ENCODE results near the gene TRPM3.
"Not testable (repeated sequence)": the region's sequence is repeated elsewhere in the genome, so short reads cannot be mapped to it uniquely, and the experiment has no call there.

The TRPM3 gene

GRCh38 chr9:70773579-70773978, 347.8 kb downstream of the TRPM3 start:
- no peak for DNase-seq (ENCODE audit: low read depth in 2 of 2, low spot score in 1 of 2)

DNA sequence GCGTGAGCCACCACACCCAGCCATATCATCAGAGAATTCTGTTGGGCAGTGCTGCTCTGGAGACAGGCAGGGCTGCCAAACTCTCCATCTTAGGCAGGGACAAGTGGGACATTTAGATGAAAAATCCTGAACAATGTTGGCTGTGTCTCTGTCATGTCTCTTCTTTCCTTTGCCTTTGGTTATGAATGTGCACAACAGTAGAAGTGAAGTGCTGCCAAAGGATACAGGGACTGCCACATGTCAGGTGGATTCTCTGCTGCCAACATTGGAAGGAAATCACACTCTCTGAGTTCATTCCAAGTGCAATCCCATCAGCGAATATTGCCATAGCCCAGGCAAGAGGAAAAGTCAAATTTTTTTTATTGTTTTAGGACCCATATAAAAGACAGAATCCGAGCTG, 348.8 kb downstream of the TRPM3 start:
- no peak for DNase-seq (ENCODE audit: low read depth in 2 of 2, low spot score in 1 of 2)

- no peak for DNase-seq (ENCODE audit: low read depth in 2 of 2, low spot score in 1 of 2)
These were observed 355.5 kb downstream of the TRPM3 start for GRCh38 chr9:70765946-70766345.

DNA sequence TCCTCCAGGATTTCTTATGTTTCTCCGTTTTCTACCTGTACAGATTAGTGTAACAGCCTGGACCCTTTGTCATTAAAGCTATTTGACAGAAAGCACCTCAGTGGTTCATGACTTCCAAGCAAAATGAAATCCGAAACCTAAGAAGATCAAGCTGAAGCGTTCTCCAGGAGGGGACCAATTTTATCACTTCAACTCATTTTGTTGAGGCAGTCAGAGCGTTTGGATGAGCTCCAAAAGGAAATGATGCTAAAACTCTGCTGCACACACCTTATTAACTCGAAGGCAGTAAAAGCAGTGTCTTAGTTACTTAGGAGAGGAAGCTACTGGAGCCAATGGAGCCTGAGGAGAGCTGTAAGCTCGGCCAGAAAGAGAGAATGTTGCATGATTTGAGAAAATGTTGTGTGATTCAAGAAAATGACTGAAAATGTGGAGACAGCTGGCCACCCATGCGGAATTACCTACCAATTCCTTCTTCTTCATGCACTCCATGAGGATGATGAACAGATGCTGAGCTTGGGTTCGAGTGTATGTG, 360.2 kb downstream of the TRPM3 start:
- DNase-seq (ENCODE audit: low read depth in 2 of 2, low spot score in 1 of 2) = no peak

DNA sequence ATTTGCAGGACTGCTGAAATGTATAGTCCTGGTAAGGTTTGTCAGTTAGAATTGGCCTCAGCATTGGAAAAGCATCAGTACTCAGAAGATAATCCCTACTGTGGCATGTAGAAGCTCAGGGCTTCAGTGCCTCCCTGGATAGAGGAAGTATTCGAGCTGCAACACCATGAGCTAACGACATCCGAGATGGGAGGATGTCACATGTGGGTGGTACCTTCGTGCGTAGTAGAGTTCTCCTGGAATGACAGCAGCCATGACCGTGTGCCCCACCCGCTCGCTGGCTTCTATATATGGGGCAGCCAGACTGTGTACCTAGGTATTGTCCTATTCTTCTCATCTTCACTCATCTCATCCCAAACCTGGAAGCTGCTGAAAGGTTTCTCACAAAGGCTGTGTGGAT, 361.2 kb downstream of the TRPM3 start:
- DNase-seq (ENCODE audit: low read depth in 2 of 2, low spot score in 1 of 2) = no peak

DNA sequence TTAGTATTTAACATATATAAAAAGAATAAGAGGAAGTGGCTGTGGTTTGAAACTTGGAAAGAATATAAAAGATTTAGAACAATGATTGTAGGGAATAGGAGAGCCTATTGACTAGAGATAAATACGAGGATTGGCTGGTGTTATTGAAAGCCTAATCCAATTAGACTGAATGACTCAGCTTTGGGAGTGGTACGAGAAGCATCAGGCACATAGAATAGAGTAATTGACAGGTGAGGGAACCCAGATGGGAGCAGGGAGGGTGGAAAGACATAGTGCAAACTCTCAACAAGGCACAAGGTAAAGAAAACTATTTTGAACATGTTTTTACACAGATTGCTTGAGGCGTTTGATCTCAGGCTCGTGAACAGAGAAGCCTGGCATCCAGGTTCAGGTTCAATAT, 368.1 kb downstream of the TRPM3 start:
- DNase-seq (ENCODE audit: low read depth in 2 of 2, low spot score in 1 of 2) = no peak

DNA sequence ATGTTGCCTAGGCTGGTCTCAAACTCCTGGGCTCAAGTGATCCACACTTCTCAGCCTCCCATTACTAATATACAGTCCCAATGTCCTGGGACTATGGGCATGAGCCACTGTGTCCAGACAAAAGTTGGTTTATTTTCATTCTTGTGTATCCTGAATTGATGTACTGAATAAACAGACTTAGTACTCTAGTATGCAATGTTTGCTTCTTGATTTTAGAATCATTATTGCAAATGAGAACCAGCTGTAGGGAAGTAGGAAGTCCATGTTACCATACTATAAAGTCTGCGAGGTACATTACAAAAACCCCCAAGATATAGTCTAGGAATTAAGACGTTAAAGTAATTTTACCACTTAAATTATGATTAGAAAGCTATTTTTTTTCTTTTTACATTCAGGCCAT, 372.4 kb downstream of the TRPM3 start:
- no peak for DNase-seq (ENCODE audit: low read depth in 2 of 2, low spot score in 1 of 2)

DNA sequence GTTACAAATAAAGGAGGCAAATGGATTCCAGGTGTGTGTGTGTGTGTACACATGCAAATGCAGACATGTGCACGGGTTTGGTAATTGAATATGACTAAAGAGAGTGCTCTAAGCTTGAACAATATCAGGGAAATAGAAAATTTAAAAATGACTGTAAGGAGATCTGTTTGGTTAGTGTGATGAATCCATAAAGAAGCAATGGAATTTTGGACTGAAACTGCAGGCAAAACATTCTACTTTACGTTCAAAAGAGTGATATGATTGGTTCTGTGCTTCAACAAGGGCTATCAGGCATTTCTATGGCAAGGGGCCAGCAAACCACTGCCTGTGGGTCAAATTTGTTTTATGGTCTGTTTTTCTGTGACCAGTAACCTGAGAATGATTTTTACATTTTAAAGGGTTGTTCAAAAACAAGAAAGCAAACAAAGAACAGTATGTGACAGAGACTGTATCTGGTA, 374.1 kb downstream of the TRPM3 start:
- DNase-seq (ENCODE audit: low read depth in 2 of 2, low spot score in 1 of 2) = no peak

DNA sequence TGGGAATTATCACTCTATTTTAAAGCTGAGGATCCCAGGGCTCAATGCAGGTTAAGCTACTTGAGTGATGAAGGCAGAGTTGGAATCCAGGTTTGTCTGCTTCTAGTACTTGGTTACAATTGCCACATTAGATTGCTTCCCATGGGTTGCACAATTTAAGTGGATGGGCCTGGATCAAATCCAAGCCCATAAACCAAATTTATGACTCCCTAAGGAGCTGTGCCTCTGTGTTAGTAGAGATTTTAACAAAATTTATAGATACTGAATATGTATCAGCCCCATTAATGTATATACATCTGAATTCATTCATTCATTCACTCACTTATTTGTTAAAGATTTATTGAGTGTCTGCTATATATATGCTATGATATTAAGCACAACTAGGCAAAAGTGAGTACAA, 374.7 kb downstream of the TRPM3 start:
- DNase-seq (ENCODE audit: low read depth in 2 of 2, low spot score in 1 of 2) = no peak

DNA sequence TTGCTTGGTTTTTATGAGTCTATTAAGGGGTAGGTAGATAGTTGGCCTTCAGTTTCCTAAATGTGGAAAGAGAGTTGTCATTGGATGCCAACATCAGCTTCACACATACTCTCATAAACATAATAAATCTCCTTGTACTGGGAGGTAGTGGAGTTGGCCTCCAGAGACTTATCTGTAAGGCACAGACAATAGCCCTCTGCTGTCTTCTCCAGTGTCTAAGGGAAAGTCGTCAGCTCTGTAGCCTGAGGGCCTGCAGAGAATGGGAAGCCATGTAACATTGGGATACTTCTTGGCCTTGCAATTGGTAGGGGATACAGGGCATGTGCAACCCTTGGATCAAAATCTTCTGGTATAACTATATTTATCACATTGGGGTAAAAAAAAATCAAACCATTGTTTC, 375.1 kb downstream of the TRPM3 start:
- no peak for DNase-seq (ENCODE audit: low read depth in 2 of 2, low spot score in 1 of 2)

DNA sequence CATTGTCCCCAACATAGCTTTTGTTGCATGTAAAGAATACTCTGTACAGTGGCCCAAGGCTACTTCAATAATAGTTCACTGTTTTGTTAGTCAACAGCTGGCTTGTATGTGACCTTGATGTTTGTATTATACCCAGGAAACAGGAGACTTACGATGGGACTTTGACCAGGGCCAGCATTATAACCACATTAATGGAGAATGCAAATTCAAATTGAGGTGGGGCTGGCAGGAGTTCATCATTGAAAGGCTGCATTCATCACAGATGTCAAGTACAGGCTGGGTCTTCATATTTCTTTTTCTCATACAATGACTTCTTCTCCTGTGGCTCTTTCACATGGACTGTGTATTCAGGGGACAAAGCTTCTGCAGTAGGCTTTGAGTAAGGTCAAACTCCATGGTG, 396.6 kb downstream of the TRPM3 start:
- DNase-seq (ENCODE audit: low read depth in 2 of 2, low spot score in 1 of 2) = not testable (repeated sequence)

DNA sequence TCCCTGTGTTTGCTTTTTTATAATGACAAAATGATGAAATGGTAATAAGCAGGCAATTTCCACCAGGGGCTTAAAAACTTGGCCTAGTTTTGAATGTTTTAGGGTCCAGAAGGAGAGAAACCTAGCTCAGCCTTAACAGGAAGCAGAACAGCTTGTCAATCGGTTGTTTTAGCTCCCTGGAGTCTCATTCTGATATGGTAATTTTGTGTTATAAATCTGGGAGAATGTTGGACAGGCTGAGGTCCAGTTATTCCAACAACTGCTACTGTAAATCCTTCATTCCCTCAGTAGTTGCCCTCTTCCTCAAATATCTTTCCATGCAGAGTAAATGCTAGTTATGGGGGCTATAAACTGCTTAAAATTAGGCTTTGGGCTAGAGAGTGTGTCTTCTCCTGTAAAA, 397.4 kb downstream of the TRPM3 start:
- DNase-seq (ENCODE audit: low read depth in 2 of 2, low spot score in 1 of 2) = not testable (repeated sequence)

DNA sequence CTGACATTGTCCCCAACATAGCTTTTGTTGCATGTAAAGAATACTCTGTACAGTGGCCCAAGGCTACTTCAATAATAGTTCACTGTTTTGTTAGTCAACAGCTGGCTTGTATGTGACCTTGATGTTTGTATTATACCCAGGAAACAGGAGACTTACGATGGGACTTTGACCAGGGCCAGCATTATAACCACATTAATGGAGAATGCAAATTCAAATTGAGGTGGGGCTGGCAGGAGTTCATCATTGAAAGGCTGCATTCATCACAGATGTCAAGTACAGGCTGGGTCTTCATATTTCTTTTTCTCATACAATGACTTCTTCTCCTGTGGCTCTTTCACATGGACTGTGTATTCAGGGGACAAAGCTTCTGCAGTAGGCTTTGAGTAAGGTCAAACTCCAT, 414.6 kb downstream of the TRPM3 start:
- DNase-seq (ENCODE audit: low read depth in 2 of 2, low spot score in 1 of 2) = not testable (repeated sequence)

DNA sequence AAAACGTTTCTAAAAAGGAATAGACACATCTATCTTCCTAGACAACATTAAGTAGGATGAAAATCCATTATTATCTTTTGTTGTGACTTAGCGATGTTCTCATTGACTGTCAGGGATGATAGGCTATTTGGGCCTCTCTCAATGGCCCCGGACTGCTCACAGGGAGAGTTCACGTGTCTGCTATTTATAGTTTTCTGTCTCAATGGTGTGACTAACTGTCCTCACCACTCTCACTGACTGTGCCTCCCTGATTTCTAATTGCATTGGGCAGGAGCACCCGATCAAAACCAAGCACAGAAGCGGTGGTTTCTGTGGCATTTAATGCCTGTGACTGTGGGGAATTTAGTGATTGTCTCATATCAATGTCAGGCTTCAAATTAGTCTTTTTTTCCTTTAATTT, 420.3 kb downstream of the TRPM3 start:
- no peak for DNase-seq (ENCODE audit: low read depth in 2 of 2, low spot score in 1 of 2)

DNA sequence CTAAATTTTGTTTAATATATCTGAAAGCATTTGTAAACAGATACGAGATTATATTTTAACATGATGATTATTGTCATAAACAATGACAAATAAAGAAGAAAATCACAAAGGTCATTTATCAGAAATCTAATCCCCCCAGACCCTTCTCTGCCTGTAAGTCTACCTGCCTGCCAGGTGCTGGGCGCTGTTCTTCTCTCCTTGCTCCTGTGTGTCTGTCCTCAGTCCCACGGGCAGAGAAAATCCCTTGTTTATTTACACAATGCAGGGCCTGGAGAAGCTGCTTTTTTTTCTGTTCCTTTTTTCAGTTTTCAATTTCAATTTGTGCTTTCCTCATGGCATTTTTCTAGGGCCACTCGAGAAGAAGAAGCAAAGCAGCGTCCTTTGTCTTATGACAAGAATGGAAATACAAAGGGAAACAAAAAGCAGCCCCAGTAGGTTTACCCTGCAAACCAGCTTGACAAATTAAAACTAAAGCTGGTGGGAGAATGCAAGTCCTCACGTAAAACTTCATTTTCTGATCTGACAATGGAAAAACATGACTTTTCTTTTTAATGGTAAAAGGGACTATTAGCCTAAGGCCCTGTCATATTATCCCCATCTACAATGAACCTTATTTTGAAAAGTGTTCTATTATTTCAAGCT, 424.6 kb downstream of the TRPM3 start:
- no peak for DNase-seq (ENCODE audit: low read depth in 2 of 2, low spot score in 1 of 2)

- no peak for DNase-seq (ENCODE audit: low read depth in 2 of 2, low spot score in 1 of 2)
These were observed 426.7 kb downstream of the TRPM3 start for GRCh38 chr9:70694758-70695157.

DNA sequence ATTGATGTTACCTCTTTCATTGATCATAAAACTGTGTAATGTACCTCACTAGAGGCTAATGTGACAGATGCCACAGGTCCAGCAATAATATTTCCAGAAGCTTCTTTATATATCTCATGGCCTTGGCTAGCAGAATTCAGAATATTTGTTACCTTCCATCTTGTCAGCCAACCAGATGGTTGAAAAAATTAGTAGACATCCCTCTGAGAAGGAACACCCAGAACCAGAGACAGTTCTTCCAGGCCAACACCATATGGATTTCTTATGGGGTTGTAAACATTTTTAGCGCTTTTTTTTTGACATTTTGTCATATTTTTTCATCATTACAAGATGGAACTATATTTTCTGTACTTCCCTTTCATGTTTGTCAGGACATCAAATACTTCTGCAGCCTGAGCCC, 428.2 kb downstream of the TRPM3 start:
- DNase-seq (ENCODE audit: low read depth in 2 of 2, low spot score in 1 of 2) = no peak

GRCh38 chr9:70692431-70692830, 429.0 kb downstream of the TRPM3 start:
- no peak for DNase-seq (ENCODE audit: low read depth in 2 of 2, low spot score in 1 of 2)

- no peak for DNase-seq (ENCODE audit: low read depth in 2 of 2, low spot score in 1 of 2)
These were observed 432.7 kb downstream of the TRPM3 start for GRCh38 chr9:70688704-70689103.

GRCh38 chr9:70683841-70684240, 437.6 kb downstream of the TRPM3 start:
- DNase-seq (ENCODE audit: low read depth in 2 of 2, low spot score in 1 of 2) = no peak

DNA sequence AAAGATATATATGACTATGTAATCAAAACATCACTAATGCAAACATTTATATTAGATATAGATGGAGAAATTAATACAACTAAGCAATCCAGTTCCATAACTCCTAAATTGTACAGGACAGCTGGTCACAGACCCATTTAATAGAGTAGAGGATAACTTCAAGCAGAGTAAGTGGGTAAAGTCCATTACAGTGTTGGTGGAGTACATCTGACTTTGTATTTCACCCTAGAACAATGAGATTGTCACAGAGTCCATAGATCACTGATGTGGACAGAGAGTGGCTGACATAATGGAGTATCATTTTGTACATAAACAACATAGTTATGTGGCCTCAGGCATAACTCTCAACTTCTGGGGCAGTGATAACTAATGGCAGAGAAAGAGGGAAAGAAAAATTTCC, 439.1 kb downstream of the TRPM3 start:
- no peak for DNase-seq (ENCODE audit: low read depth in 2 of 2, low spot score in 1 of 2)

DNA sequence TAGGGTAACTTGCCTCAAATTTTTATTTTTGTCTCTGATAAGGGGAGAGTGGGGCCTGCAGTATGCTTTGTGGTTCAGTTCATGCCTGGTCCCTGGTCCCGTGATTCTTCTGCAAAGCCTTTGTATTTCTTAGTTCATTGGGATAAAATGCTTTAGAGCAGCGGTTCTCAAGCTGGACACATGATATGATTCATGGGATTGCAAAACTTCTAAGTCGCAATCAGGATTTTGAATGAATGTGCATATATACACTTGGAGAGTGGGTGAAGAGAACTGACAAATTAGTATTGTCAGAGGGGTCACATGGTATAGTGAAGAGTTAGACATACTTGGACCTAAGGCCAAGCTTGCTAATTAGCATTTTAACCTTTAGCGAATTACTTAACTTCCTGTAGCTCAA, 441.6 kb downstream of the TRPM3 start:
- DNase-seq (ENCODE audit: low read depth in 2 of 2, low spot score in 1 of 2) = no peak

GRCh38 chr9:70678153-70678552, 443.3 kb downstream of the TRPM3 start:
- no peak for DNase-seq (ENCODE audit: low read depth in 2 of 2, low spot score in 1 of 2)
